Activated CD4-positive, CD25-positive, alpha-beta regulatory T cell (primary cell): ENCODE results near the gene NR2C2AP.
A peak's percentile ranks its signal among the peaks of the same experiment; 100 is the strongest.

Experiments
- DNase-seq, 4 experiments: peaks; one replicate each; lab custom pipeline; 2025; lab: John Stamatoyannopoulos, UW

NR2C2AP gene

GRCh38 chr19:19214892-19215291, 11.7 kb upstream of the NR2C2AP start:
- no peak for DNase-seq

GRCh38 chr19:19214159-19214490, 10.9 kb upstream of the NR2C2AP start:
- DNase-seq = no peak

- DNase-seq = no peak
Observed at GRCh38 chr19:19213426-19214158, 10.4 kb upstream of the NR2C2AP start.

- no peak for DNase-seq
Observed at GRCh38 chr19:19212916-19213315, 9.7 kb upstream of the NR2C2AP start.

GRCh38 chr19:19211499-19212420, 8.5 kb upstream of the NR2C2AP start, which contains the start of gene NCAN:
Gene NCAN, plus strand, starts transcription at chr19:19211958. Its CDS starts 4,996 bp downstream, at chr19:19216954.
- no peak for DNase-seq

GRCh38 chr19:19209372-19209771, 6.2 kb upstream of the NR2C2AP start:
- DNase-seq = no peak

GRCh38 chr19:19207637-19208572, 4.7 kb upstream of the NR2C2AP start:
- DNase-seq = no peak

- no peak for DNase-seq
Observed at GRCh38 chr19:19206938-19207337, 3.7 kb upstream of the NR2C2AP start.

- no peak for DNase-seq
Observed at GRCh38 chr19:19205416-19206410, 2.5 kb upstream of the NR2C2AP start.

- no peak for DNase-seq
Observed at GRCh38 chr19:19204181-19204580, 967 bp upstream of the NR2C2AP start.

- no peak for DNase-seq
Observed at GRCh38 chr19:19202707-19203011, 555 bp downstream of the NR2C2AP start.

- DNase-seq = no peak
Observed at GRCh38 chr19:19201697-19202630, 1.2 kb downstream of the NR2C2AP start.

- DNase-seq = no peak
Observed at GRCh38 chr19:19193926-19194325, 9.3 kb downstream of the NR2C2AP start.

GRCh38 chr19:19192910-19193423, 10.2 kb downstream of the NR2C2AP start:
- no peak for DNase-seq

GRCh38 chr19:19192078-19192882, 10.9 kb downstream of the NR2C2AP start, which contains the start of the genes BORCS8 and RFXANK:
Gene BORCS8, minus strand, starts transcription at chr19:19192152. Its CDS starts 35 bp downstream, at chr19:19192117.
Gene RFXANK, plus strand, starts transcription at chr19:19192258. Its CDS starts 1,689 bp downstream, at chr19:19193947.
- peak; percentile 95 to 97 (median 96) for DNase-seq

GRCh38 chr19:19191768-19192077, 11.5 kb downstream of the NR2C2AP start:
- no peak for DNase-seq

GRCh38 chr19:19186742-19187141, 16.5 kb downstream of the NR2C2AP start:
- DNase-seq = no peak
